ENCODE results near the gene IRF5.
A peak's percentile ranks its signal among the peaks of the same experiment; 100 is the strongest.

IRF5 gene

GRCh38 chr7:128937647-128938543 lies at the start of gene IRF5:
Gene IRF5 (plus strand): TSS chr7:128937927. CDS start chr7:128942082, 4,155 bp downstream.
- Mint-ChIP-seq H3K27me3 (ENCODE audit: low read depth) (peaks cover 24% of the 10 kb centered on the region), H3K9me3 (no peaks in the 10 kb centered on the region), H3K4me1 (ENCODE audit: low read depth) (peaks cover 31% of the 10 kb centered on the region), H3K27ac (peak within 1 kb of the TSS; percentile 71), H3K36me3 (ENCODE audit: low read depth) (peaks cover 2% of the 10 kb centered on the region), H3K4me3 (peak within 1 kb of the TSS; percentile 88)
- peak; percentile 48 for DNase-seq (ENCODE audit: low spot score)

GRCh38 chr7:128888039-128888755 lies 49.5 kb upstream of the IRF5 start:
- Mint-ChIP-seq H3K4me1 (ENCODE audit: low read depth) (peaks cover 2% of the 10 kb centered on the region), H3K36me3 (ENCODE audit: low read depth) (no peaks in the 10 kb centered on the region), H3K27me3 (ENCODE audit: low read depth) (peaks cover 15% of the 10 kb centered on the region), H3K4me3 (no peak overlapping the region), H3K9me3 (no peaks in the 10 kb centered on the region), H3K27ac (no peak overlapping the region)
- no peak for DNase-seq (ENCODE audit: low spot score)

GRCh38 chr7:128888756-128889095 lies 49.0 kb upstream of the IRF5 start:
- no peaks in the 10 kb centered on the region for H3K4me1 Mint-ChIP-seq (ENCODE audit: low read depth)
- peaks cover 15% of the 10 kb centered on the region for H3K27me3 Mint-ChIP-seq (ENCODE audit: low read depth)
- no peak overlapping the region for H3K27ac Mint-ChIP-seq
- no peak overlapping the region for H3K4me3 Mint-ChIP-seq
- no peaks in the 10 kb centered on the region for H3K9me3 Mint-ChIP-seq
- H3K36me3 Mint-ChIP-seq (ENCODE audit: low read depth) = no peaks in the 10 kb centered on the region
- DNase-seq (ENCODE audit: low spot score) = no peak

GRCh38 chr7:128889121-128889520 lies 48.6 kb upstream of the IRF5 start:
- no peak overlapping the region for H3K4me3 Mint-ChIP-seq
- DNase-seq (ENCODE audit: low spot score) = no peak
- no peaks in the 10 kb centered on the region for H3K9me3 Mint-ChIP-seq

GRCh38 chr7:128890306-128891109 lies 47.2 kb upstream of the IRF5 start:
- Mint-ChIP-seq H3K4me3 (no peak overlapping the region), H3K9me3 (no peaks in the 10 kb centered on the region)
- DNase-seq (ENCODE audit: low spot score) = no peak

More at GRCh38 chr7:128889121-128889520, 48.6 kb upstream of the IRF5 start:
- no peaks in the 10 kb centered on the region for H3K36me3 Mint-ChIP-seq (ENCODE audit: low read depth)
- no peak overlapping the region for H3K27ac Mint-ChIP-seq
- peaks cover 15% of the 10 kb centered on the region for H3K27me3 Mint-ChIP-seq (ENCODE audit: low read depth)
- H3K4me1 Mint-ChIP-seq (ENCODE audit: low read depth) = no peaks in the 10 kb centered on the region

GRCh38 chr7:128891110-128891941 lies 46.4 kb upstream of the IRF5 start:
- no peaks in the 10 kb centered on the region for H3K36me3 Mint-ChIP-seq (ENCODE audit: low read depth)
- H3K9me3 Mint-ChIP-seq = no peaks in the 10 kb centered on the region
- H3K27me3 Mint-ChIP-seq (ENCODE audit: low read depth) = peaks cover 15% of the 10 kb centered on the region
- H3K27ac Mint-ChIP-seq = no peak overlapping the region
- no peaks in the 10 kb centered on the region for H3K4me1 Mint-ChIP-seq (ENCODE audit: low read depth)
- H3K4me3 Mint-ChIP-seq = no peak overlapping the region
- DNase-seq (ENCODE audit: low spot score) = no peak

More at GRCh38 chr7:128890306-128891109, 47.2 kb upstream of the IRF5 start:
- H3K4me1 Mint-ChIP-seq (ENCODE audit: low read depth) = no peaks in the 10 kb centered on the region
- H3K36me3 Mint-ChIP-seq (ENCODE audit: low read depth) = no peaks in the 10 kb centered on the region
- no peak overlapping the region for H3K27ac Mint-ChIP-seq
- H3K27me3 Mint-ChIP-seq (ENCODE audit: low read depth) = peaks cover 15% of the 10 kb centered on the region

- Mint-ChIP-seq H3K4me1 (ENCODE audit: low read depth) (no peaks in the 10 kb centered on the region), H3K4me3 (no peak overlapping the region), H3K36me3 (ENCODE audit: low read depth) (no peaks in the 10 kb centered on the region), H3K27me3 (ENCODE audit: low read depth) (peaks cover 16% of the 10 kb centered on the region), H3K9me3 (no peaks in the 10 kb centered on the region), H3K27ac (no peak overlapping the region)
- DNase-seq (ENCODE audit: low spot score) = no peak
Measured at GRCh38 chr7:128891942-128892269, 45.8 kb upstream of the IRF5 start.

GRCh38 chr7:128892521-128893250 lies 45.0 kb upstream of the IRF5 start:
- Mint-ChIP-seq H3K4me1 (ENCODE audit: low read depth) (no peaks in the 10 kb centered on the region), H3K27me3 (ENCODE audit: low read depth) (peaks cover 18% of the 10 kb centered on the region), H3K36me3 (ENCODE audit: low read depth) (no peaks in the 10 kb centered on the region), H3K27ac (no peak overlapping the region), H3K4me3 (no peak overlapping the region), H3K9me3 (no peaks in the 10 kb centered on the region)
- DNase-seq (ENCODE audit: low spot score) = no peak

- Mint-ChIP-seq H3K9me3 (peaks cover 2% of the 10 kb centered on the region), H3K27me3 (ENCODE audit: low read depth) (peaks cover 21% of the 10 kb centered on the region), H3K36me3 (ENCODE audit: low read depth) (no peaks in the 10 kb centered on the region), H3K4me1 (ENCODE audit: low read depth) (no peaks in the 10 kb centered on the region), H3K27ac (no peak overlapping the region), H3K4me3 (no peak overlapping the region)
- DNase-seq (ENCODE audit: low spot score) = no peak
Measured at GRCh38 chr7:128893251-128894100, 44.3 kb upstream of the IRF5 start.

- no peak overlapping the region for H3K27ac Mint-ChIP-seq
Measured at GRCh38 chr7:128894101-128894440, 43.7 kb upstream of the IRF5 start.

GRCh38 chr7:128895320-128895719 lies 42.4 kb upstream of the IRF5 start:
- Mint-ChIP-seq H3K9me3 (peaks cover 5% of the 10 kb centered on the region), H3K27me3 (ENCODE audit: low read depth) (peaks cover 12% of the 10 kb centered on the region), H3K4me1 (ENCODE audit: low read depth) (no peaks in the 10 kb centered on the region), H3K27ac (no peak overlapping the region), H3K4me3 (no peak overlapping the region), H3K36me3 (ENCODE audit: low read depth) (no peaks in the 10 kb centered on the region)
- DNase-seq (ENCODE audit: low spot score) = no peak

More at GRCh38 chr7:128894101-128894440, 43.7 kb upstream of the IRF5 start:
- no peaks in the 10 kb centered on the region for H3K36me3 Mint-ChIP-seq (ENCODE audit: low read depth)
- no peak for DNase-seq (ENCODE audit: low spot score)
- peaks cover 5% of the 10 kb centered on the region for H3K9me3 Mint-ChIP-seq
- no peak overlapping the region for H3K4me3 Mint-ChIP-seq
- no peaks in the 10 kb centered on the region for H3K4me1 Mint-ChIP-seq (ENCODE audit: low read depth)
- H3K27me3 Mint-ChIP-seq (ENCODE audit: low read depth) = peaks cover 20% of the 10 kb centered on the region

- Mint-ChIP-seq H3K9me3 (peaks cover 5% of the 10 kb centered on the region), H3K36me3 (ENCODE audit: low read depth) (no peaks in the 10 kb centered on the region), H3K27me3 (ENCODE audit: low read depth) (peaks cover 8% of the 10 kb centered on the region), H3K4me3 (no peak overlapping the region), H3K27ac (no peak overlapping the region), H3K4me1 (ENCODE audit: low read depth) (no peaks in the 10 kb centered on the region)
- DNase-seq (ENCODE audit: low spot score) = no peak
Measured at GRCh38 chr7:128899392-128899791, 38.3 kb upstream of the IRF5 start.
